GM21528 (cell line): ENCODE measurements around the gene PTDSS2.

ENCODE experiments used
- ATAC-seq: cut with Tn5 transposase; IDR thresholded peaks from one replicate; pipeline ENCODE4 v1.9.1; 2021; ENCODE audit warnings: mild to moderate bottlenecking, moderate library complexity; ENCODE audit not compliant: unreplicated experiment, low FRiP score

Gene PTDSS2

DNA sequence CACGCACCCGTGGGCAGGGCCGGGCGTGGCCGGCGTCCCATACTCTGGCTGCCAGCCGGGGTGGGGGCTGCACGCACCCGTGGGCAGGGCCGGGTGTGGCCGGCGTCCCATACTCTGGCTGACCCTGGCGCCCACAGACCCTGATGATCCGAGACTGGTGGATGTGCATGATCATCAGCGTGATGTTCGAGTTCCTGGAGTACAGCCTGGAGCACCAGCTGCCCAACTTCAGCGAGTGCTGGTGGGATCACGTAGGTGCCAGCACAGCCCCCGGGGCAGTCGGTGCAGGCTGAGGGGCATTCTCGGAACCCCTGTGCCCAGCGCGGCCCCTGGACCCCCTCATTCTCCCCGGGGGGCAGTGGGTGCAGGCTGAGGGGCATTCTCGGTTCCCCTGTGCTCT is 38.0 kb downstream of the PTDSS2 start:
- ATAC-seq, result no peak

DNA sequence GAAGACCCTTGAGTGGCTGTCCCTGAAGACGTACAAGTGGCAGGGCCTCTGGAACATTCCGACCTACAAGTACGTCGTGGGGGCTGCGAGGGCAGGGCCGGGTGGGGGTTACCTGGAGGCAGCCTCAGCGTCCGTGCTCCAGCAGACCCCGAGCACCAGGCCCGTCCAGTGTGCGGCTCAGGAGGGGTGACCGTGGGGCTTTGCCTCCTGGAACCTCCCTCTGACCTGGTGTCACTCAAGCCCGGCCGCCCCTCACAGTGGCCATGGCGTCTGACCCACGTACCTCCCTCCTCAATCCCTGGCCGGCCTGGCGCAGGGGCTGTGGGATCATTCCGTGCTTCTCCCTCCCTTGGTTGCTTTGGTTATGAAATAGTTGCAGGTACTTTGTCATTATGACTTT is 38.5 kb downstream of the PTDSS2 start:
- no peak for ATAC-seq

DNA sequence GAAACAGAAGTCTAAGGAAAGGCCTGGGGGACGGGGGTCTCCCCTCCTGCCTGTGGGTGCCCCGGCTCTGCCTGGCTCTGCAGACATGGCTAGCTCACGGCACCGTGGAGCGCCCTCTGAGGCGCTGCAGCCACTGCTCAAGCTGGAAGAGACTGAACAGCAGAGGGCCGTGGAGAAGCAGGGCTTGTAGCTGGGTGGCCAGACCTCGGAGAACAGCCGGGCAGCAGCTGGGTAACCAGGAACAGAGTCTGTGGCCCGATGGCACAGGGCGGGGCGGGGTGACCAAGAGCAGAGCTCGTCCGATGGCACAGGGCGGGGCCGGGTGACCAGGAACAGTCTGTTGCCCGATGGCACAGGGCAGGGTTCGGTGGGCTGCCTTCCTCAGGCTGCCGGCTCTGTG is 38.9 kb downstream of the PTDSS2 start:
- ATAC-seq, result no peak

DNA sequence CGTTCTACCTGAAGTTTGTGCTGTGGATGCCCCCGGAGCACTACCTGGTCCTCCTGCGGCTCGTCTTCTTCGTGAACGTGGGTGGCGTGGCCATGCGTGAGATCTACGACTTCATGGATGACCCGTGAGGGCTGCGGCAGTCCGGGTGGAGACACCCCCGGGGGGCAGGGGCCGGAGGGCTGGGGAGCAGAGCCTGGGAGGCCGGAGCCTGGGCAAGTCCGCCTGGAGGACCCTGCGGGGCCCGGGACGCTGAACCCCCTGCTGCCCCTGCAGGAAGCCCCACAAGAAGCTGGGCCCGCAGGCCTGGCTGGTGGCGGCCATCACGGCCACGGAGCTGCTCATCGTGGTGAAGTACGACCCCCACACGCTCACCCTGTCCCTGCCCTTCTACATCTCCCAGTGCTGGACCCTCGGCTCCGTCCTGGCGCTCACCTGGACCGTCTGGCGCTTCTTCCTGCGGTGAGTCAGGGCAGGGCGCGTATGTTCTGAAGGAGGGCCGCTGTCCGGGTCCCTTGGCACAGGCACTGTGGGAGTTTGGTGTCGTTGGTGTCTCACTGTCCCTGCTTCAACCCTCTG is 39.6 kb downstream of the PTDSS2 start:
- ATAC-seq, result no peak

DNA sequence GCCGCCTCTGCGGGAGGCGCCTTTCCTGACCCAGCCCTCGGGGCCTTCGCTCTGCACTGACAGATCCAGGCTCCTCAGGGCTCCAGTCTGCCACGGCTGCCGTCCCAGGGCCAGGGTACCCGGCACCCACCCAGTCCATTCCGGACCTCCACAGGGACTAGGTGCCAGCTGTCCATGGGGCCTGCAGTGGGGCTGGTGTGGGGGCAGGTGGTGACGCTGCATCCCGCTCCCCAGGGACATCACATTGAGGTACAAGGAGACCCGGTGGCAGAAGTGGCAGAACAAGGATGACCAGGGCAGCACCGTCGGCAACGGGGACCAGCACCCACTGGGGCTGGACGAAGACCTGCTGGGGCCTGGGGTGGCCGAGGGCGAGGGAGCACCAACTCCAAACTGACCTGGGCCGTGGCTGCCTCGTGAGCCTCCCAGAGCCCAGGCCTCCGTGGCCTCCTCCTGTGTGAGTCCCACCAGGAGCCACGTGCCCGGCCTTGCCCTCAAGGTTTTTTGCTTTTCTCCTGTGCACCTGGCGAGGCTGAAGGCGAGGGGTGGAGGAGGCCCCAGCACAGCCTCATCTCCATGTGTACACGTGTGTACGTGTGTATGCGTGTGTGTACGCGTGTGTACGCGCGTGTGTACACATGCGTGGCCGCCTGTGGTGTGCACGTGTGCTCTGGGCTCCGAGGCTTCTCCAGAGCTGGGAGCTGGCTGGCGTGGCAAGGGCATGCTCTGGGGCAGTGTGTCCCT is 40.3 kb downstream of the PTDSS2 start:
- no peak for ATAC-seq

DNA sequence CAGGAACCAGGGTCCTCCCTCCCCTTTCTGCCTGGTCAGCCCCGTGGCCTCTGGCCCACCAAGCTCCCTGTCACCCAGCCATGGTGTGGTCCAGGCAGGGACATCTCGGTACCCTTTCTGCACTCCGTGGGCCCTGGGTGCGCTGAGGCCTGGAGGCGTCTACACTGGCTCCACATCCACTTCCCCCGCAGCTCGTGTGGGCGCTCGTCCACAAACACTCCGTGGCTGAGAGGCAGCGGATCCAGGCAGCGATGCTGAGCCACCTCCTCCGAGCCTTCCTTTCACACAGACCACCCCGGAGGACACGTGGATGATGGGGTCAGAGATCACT is 40.8 kb downstream of the PTDSS2 start:
- no peak for ATAC-seq

DNA sequence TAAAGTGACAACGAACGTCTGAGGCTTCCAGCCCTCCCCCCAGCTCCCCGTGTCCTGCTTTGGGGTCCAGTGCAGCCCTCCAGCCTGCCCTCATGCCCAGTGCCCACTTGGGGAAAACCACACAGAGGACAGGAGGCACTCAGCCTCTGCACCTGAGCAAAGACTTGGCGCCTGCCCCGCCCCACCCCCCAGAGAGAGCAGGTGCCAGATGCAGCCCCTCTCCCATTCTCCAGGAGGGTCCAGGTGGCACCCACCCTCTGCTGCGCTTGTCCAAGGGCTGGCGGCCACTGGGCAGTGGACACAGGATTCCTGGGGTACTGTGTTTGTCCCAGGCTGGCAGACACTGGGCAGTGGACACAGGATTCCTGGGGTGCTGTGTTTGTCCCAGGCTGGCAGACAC is 41.3 kb downstream of the PTDSS2 start:
- ATAC-seq, result no peak

DNA sequence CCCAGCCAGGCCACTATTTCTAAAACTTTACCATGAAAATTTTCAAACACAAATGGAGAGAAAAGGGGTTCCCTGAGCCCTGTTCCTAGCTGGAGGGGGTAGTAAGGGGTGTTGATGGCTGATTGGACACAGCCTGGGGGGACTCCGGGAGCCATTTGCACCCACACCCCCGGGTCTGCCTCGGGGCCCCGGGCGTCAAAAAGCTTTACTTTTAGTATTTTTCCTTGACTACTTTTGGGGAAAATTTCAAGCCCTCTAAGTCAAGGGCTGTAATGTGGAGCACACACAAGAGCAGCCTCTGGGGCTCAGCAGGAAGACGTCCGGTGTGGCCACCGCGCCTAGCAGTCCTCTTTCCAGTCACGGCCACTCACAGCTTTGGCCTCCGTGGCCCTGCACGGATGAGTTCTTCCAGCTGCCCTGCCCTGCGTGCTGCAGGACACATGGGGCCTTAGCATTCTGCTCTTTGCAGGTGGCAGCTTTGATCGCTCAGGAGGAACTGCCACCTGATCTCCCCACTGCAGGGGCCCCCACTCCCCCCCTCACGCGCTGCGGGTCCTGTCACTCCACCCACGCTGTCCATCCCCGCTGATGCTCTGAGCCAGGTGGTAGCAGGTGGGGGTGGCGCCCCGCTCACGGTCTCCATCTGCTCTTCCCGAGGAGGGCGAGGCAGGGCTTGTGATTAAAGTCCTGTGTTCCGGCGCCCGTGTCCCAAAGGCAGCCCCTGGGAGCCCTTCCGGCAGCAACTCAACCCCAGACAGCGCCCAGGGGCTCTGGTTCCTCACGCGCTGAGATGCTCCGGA is 42.5 kb downstream of the PTDSS2 start:
- ATAC-seq, result no peak

DNA sequence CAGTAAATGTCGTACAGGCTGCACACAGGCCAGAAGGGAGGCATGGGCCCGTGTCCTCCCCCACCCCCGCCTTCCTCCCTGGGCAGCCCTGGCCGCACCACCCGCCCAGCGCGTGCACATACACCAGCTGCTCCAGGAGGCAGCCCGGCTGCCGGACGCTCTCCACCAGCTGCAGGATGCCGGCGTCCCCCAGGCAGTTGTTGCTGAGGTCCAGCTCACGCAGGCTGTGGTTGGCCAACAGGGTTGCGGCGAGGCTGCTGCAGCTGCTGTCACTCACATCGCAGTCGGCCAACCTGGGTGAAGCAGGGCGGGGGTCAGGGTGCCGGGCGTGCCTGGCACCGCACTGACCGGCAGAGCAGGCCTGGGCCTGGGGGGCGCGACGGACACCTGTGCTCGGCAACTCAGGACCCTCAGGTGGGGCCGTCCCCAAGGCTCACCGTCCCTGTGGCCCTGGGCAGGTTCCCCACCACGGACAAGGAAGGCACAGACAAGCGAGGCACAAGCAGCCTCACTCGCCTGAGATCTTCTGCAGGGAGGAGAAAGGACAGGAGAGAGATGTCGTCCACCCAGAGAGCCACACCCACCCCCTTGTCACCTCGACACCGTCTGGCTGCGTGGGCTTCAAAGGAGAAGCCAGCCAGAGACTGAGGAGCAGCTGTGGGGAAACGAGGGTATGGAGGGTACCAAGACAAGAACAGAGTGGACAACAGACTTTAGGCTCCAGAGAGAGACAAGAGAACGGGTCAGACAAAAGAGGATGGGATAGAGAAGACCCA is 44.9 kb downstream of the PTDSS2 start:
- ATAC-seq, result no peak

DNA sequence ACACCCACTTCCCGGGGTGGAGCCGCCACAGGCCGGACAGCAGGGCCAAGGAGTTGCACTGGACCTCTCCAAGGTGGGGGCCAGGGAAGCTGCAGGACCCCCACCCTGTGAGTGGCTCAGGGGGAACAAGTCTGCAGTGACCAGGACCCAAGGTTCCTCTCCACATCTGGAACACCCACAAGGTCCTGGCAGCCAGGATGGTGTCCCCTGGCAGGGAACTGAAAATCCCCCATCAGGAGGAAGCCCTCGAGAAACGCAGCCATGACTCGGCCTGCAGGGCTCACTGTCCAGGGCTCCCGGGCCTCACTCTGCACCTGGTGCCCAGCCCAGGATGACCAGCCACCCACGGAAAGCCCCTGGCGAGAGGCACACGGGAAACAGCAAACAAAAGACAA is 45.5 kb downstream of the PTDSS2 start:
- no peak for ATAC-seq

DNA sequence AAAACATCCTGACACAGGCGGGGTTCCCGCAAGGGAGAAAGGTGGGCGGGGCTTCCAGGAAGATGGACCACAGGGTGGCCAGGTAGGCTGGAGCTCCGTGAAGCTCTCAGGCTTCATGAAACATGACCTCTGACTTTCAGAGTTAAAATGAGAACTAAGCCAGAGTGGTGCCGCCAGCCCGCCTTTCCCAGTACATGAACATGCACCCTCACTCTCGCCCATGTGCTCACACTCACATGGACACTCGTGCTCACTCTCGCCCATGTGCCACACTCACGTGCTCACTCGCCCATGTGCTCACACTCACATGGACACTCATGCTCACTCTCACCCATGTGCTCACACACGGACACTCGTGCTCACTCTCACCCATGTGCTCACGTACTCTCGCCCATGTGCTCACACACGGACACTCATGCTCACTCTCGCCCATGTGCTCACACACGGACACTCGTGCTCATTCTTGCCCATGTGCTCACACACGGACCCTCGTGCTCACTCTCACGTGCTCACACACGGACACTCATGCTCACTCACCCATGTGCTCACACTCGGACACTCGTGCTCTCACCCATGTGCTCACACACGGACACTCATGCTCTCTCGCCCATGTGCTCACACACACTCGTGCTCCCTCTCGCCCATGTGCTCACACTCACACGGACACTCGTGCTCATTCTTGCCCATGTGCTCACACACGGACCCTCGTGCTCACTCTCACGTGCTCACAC is 46.9 kb downstream of the PTDSS2 start:
- ATAC-seq, result no peak

DNA sequence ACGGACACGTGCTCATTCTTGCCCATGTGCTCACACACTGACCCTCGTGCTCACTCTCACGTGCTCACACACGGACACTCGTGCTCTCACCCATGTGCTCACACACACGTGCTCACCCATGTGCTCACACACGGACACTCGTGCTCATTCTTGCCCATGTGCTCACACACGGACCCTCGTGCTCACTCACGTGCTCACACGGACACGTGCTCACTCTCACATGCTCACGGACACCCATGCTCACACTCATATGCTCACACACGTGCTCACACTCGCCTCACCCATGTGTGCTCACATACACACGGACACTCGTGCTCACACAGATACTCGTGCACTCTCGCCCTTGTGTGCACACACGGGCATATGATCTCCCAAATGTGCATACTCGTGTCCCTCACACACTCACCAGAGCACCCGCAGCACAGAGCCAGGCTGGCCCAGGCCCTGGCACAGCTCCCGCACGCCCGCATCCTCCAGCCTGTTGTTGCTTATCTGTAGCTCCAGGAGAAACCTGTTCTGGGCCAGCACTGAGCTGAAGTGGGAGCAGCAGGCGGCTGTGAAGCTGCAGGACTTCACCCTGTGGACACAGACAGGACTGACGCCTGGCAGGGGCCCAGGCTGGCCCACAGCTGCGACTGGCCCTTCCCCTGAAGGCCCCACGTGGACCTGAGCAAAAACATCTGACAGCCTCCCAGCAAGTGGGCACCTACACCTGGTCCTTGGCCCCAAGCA is 47.7 kb downstream of the PTDSS2 start:
- no peak for ATAC-seq

DNA sequence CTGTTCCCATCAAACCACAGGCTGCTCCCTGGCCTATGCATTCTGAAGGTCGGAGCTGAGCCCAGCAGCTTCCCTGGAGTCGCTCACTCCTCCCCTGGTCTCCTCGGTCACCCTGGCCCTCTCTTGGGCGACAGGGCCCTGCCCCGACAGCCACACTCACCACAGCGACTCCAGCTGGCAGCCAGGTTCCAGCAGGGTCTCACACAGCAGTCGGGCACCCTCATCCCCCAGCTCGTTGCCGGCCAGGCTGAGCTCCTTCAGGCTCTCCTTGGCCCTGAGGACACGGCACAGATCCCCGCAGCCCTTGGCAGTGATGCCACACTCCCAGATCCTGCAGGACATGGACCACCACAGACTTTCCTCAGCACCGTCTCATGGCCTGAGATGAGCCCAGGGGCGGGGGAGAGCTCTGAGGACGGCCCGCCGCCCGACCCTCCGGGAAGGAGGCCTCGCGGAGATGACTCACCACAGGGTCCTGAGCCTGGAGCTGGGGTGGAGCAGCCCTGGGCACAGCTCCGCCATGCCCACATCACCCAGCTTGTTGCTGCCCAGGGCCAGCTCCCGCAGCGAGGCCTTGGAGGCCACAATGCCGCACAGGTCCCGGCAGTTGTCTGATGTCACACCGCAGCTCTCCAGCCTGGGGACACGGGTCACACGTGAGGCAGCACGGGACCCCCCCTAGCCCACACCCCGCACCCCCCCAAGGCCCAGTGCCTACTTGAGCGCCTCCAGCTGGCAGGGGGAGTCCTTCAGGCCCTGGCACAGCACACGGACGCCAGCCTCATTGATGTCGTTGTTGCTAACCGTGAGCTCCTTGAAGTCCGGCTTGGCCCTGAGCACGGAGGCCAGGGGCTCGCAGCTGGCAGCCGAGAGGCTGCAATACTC is 48.5 kb downstream of the PTDSS2 start:
- no peak for ATAC-seq

DNA sequence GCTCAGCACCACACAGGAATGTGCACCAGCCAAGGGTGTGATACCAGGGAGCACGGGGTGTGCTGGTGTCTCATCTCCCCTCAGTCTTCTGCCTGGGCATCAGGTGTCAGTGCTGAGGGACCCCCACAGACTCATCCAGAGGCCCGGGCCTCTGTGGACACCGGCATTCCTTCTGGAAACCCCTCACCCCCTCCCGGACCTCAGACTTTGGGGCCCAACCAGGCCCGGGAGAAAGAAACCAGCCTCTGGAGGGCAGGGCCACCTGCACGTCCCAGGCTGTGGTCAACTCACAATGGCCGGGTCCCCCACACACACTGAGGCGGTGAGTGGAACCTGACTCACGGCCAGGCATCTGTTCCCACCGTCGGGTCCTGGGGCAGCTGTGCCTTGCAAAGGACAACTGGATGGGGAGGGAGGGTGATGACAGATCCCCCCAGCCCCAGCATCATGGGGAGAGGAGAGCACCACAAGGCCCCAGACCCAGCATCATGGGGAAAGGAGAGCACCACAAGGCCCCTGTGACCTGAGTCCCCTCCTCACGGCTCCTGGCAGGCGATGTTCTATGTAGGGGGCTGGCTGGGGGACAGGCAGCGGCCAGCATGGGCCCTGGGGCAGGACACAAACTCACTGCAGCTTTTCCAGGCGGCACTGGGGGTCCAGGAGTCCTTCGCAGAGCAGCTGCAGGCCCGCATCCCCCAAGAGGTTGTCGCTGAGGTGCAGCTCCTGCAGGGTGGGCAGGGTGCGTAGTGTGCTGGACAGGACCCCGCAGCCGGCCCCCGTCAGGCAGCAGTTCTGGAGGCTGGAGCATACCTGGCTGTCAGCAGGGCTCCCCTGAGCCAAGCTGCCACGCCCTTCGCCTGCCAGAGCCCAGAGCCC is 49.4 kb downstream of the PTDSS2 start:
- no peak for ATAC-seq

DNA sequence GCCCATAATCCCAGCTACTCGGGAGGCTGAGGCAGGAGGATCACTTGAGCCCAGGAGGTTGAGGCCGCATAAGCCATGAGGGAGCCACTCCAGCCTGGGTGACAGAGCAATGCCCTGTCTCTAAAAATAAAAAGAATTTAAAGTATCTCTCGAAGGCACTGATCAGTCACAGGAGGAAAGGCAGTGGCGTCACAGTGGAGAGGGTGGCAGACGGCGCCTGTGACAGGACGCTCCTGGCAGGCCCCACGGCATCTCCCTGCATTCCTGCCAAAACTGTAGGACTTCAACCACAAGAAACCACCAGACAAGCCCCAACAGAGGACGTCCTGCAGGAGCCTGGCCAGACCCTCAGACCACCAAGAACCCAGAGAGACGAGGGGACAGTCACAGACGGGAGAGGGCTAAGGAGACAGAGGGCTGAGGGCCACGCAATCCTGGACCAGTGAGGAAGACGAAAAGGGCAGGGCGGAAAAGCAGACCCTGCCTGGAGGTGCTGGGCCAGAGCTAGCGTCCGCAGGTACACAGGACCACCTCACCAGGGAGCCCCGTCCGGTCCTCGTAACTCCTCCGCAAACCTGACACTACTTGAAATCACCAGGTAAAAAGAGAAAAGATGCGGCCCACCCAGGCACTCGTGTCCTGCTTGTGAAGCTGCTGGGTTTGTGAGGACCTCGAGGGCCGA is 51.1 kb downstream of the PTDSS2 start:
- ATAC-seq, result no peak

DNA sequence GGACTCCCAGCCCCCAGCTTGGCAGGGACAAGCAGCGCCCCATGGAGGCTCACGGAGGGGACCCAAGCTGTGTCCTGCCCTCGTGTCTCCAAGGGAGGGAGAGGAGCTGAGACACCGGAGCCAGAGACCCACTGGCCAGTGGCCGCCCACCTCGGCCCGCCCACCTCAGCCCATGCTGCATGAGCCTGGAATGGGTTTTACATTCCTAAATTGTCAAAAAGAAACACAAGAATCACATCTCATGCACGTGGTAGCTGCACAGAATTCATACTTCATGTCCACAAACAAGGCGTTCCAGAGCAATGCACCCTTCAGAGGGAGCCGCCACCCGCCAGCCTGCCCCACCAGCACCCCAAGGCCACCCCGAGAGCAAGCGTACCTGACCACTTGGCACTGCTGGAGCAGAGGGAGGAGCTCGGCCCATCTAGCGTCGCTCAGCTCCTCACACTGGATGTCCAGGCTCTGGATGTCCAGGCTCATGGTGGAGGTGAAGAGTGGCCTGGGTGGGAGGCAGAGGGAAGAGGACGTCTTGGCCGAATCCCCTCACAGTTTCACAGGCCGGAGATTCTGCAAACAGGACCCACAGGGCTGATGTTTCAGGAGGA is 51.7 kb downstream of the PTDSS2 start:
- ATAC-seq, result no peak
